SK-N-SH treated with all-trans-retinoic acid at 6 μM for 48 hours (cell line): ENCODE data around the gene KDELR3.

Source experiments
- ATAC-seq: fragments of 200-7000 bp; cut with Tn5 transposase; 3 replicates; pipeline ENCODE4 v1.9.1; 2020; ENCODE audit warnings: mild to moderate bottlenecking, moderate library complexity
- ARNTL ChIP-seq: fragments of 450-650 bp; formaldehyde crosslinking; IDR thresholded peaks from 2 replicates; pipeline ENCODE4 v1.5.0; 2020; ENCODE audit warnings: low read depth, mild to moderate bottlenecking, moderate library complexity, borderline replicate concordance
- BACH2 ChIP-seq: fragments of 250-450 bp; sonication (Bioruptor Pico); IDR thresholded peaks from 2 replicates; pipeline ENCODE4 v1.9.0; 2021; ENCODE audit warnings: mild to moderate bottlenecking, borderline replicate concordance
- CSDC2 ChIP-seq: fragments of 250-450 bp; sonication (Bioruptor Pico); IDR thresholded peaks from 2 replicates; pipeline ENCODE4 v1.5.0; 2020; ENCODE audit warnings: mild to moderate bottlenecking, moderate library complexity
- CSRNP3 ChIP-seq: fragments of 250-450 bp; sonication (Bioruptor Pico); IDR thresholded peaks from 2 replicates; pipeline ENCODE4 v1.5.1; 2021; ENCODE audit warnings: mild to moderate bottlenecking, moderate library complexity
- ESRRG ChIP-seq: fragments of 250-450 bp; sonication (Bioruptor Pico); IDR thresholded peaks from 2 replicates; pipeline ENCODE4 v1.6.1; 2021; ENCODE audit warnings: mild to moderate bottlenecking
- GLIS3 ChIP-seq: fragments of 250-450 bp; sonication (Bioruptor Pico); IDR thresholded peaks from 2 replicates; pipeline ENCODE4 v1.5.0; 2020; ENCODE audit warnings: mild to moderate bottlenecking, moderate library complexity
- ISL1 ChIP-seq: fragments of 250-450 bp; sonication (Bioruptor Pico); IDR thresholded peaks from 2 replicates; pipeline ENCODE4 v2.1.2; 2022; ENCODE audit warnings: mild to moderate bottlenecking, moderate library complexity
- OSR1 ChIP-seq: fragments of 250-450 bp; sonication (Bioruptor Pico); IDR thresholded peaks from 2 replicates; pipeline ENCODE4 v1.8.0; 2022; ENCODE audit warnings: moderate library complexity, mild to moderate bottlenecking, inconsistent platforms
- PATZ1 ChIP-seq: fragments of 250-450 bp; sonication (Bioruptor Pico); IDR thresholded peaks from 2 replicates; pipeline ENCODE4 v1.8.0; 2020; ENCODE audit warnings: mild to moderate bottlenecking, moderate library complexity, borderline replicate concordance
- POU6F1 ChIP-seq: fragments of 250-450 bp; sonication (Bioruptor Pico); IDR thresholded peaks from 2 replicates; pipeline ENCODE4 v1.8.0; 2021; ENCODE audit warnings: low read depth, mild to moderate bottlenecking, moderate library complexity, borderline replicate concordance
- RARB ChIP-seq: fragments of 250-450 bp; sonication (Bioruptor Pico); IDR thresholded peaks from 2 replicates; pipeline ENCODE4 v1.8.0; 2021; ENCODE audit warnings: mild to moderate bottlenecking, moderate library complexity
- SNAI2 ChIP-seq: fragments of 250-450 bp; sonication (Bioruptor Pico); IDR thresholded peaks from 2 replicates; pipeline ENCODE4 v1.5.0; 2020; ENCODE audit warnings: mild to moderate bottlenecking, moderate library complexity
- TCF4 ChIP-seq: fragments of 250-450 bp; sonication (Bioruptor Pico); IDR thresholded peaks from 2 replicates; pipeline ENCODE4 v1.8.0; 2021; ENCODE audit warnings: mild to moderate bottlenecking, moderate library complexity, borderline replicate concordance
- TOX ChIP-seq: fragments of 250-450 bp; sonication (Bioruptor Pico); IDR thresholded peaks from 2 replicates; pipeline ENCODE4 v1.8.0; 2021; ENCODE audit warnings: mild to moderate bottlenecking, moderate library complexity, borderline replicate concordance
- ZC3H10 ChIP-seq: fragments of 250-450 bp; sonication (Bioruptor Pico); IDR thresholded peaks from 2 replicates; pipeline ENCODE4 v1.5.1; 2021; ENCODE audit warnings: mild to moderate bottlenecking, moderate library complexity
- ZFP3 ChIP-seq: fragments of 250-450 bp; sonication (Bioruptor Pico); IDR thresholded peaks from 2 replicates; pipeline ENCODE4 v1.5.0; 2020; ENCODE audit warnings: mild to moderate bottlenecking, moderate library complexity
- ZFP30 ChIP-seq: fragments of 450-650 bp; formaldehyde crosslinking; IDR thresholded peaks from 2 replicates; pipeline ENCODE4 v1.5.0; 2022; ENCODE audit warnings: mild to moderate bottlenecking, moderate library complexity
- ZNF565 ChIP-seq: fragments of 450-650 bp; formaldehyde crosslinking; conservative IDR thresholded peaks from 2 replicates; pipeline ENCODE4 v1.5.0; 2020; ENCODE audit warnings: low read depth, mild to moderate bottlenecking, moderate library complexity
- ZNF70 ChIP-seq: fragments of 450-650 bp; formaldehyde crosslinking; IDR thresholded peaks from 2 replicates; pipeline ENCODE4 v1.5.0; 2020; ENCODE audit warnings: mild to moderate bottlenecking, moderate library complexity
- ZNF8 ChIP-seq: fragments of 450-650 bp; formaldehyde crosslinking; IDR thresholded peaks from 2 replicates; pipeline ENCODE4 v1.5.0; 2020; ENCODE audit warnings: mild to moderate bottlenecking, moderate library complexity
- TF ChIP-seq, protein P1 (sequence below): fragments of 250-450 bp; sonication (Bioruptor Pico); IDR thresholded peaks from 2 replicates; pipeline ENCODE4 v1.5.1; 2020; ENCODE audit warnings: low read depth, mild to moderate bottlenecking, moderate library complexity
- TF ChIP-seq, protein P2 (sequence below): fragments of 250-450 bp; sonication (Bioruptor Pico); IDR thresholded peaks from 2 replicates; pipeline ENCODE4 v1.5.0; 2020; ENCODE audit warnings: mild to moderate bottlenecking, moderate library complexity

KDELR3 gene

GRCh38 chr22:38471237-38471636 is 3.3 kb downstream of the KDELR3 start:
- no peak for TF ChIP-seq CSDC2 (CRISPR knock-in tag)
- no peak for TF ChIP-seq ZC3H10
- TF ChIP-seq SNAI2 (CRISPR knock-in tag) = no peak
- TF ChIP-seq ISL1 (CRISPR knock-in tag) = no peak
- TF ChIP-seq, protein P1, sequence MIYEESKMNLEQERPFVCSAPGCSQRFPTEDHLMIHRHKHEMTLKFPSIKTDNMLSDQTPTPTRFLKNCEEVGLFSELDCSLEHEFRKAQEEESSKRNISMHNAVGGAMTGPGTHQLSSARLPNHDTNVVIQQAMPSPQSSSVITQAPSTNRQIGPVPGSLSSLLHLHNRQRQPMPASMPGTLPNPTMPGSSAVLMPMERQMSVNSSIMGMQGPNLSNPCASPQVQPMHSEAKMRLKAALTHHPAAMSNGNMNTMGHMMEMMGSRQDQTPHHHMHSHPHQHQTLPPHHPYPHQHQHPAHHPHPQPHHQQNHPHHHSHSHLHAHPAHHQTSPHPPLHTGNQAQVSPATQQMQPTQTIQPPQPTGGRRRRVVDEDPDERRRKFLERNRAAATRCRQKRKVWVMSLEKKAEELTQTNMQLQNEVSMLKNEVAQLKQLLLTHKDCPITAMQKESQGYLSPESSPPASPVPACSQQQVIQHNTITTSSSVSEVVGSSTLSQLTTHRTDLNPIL (CRISPR knock-in tag) = no peak
- TF ChIP-seq TCF4 (CRISPR knock-in tag) = no peak
- no peak for TF ChIP-seq ZFP3 (CRISPR knock-in tag)
- TF ChIP-seq POU6F1 (CRISPR knock-in tag) = no peak
- no peak for TF ChIP-seq OSR1
- no peak for ATAC-seq

- no peak for ATAC-seq
- TF ChIP-seq RARB = no peak
- TF ChIP-seq, protein P1 (CRISPR knock-in tag) = no peak
- TF ChIP-seq ZNF8 = no peak
- no peak for TF ChIP-seq ZC3H10
- TF ChIP-seq POU6F1 (CRISPR knock-in tag) = no peak
- no peak for TF ChIP-seq ZFP3 (CRISPR knock-in tag)
- TF ChIP-seq CSRNP3 (CRISPR knock-in tag) = no peak
- TF ChIP-seq, protein P2, sequence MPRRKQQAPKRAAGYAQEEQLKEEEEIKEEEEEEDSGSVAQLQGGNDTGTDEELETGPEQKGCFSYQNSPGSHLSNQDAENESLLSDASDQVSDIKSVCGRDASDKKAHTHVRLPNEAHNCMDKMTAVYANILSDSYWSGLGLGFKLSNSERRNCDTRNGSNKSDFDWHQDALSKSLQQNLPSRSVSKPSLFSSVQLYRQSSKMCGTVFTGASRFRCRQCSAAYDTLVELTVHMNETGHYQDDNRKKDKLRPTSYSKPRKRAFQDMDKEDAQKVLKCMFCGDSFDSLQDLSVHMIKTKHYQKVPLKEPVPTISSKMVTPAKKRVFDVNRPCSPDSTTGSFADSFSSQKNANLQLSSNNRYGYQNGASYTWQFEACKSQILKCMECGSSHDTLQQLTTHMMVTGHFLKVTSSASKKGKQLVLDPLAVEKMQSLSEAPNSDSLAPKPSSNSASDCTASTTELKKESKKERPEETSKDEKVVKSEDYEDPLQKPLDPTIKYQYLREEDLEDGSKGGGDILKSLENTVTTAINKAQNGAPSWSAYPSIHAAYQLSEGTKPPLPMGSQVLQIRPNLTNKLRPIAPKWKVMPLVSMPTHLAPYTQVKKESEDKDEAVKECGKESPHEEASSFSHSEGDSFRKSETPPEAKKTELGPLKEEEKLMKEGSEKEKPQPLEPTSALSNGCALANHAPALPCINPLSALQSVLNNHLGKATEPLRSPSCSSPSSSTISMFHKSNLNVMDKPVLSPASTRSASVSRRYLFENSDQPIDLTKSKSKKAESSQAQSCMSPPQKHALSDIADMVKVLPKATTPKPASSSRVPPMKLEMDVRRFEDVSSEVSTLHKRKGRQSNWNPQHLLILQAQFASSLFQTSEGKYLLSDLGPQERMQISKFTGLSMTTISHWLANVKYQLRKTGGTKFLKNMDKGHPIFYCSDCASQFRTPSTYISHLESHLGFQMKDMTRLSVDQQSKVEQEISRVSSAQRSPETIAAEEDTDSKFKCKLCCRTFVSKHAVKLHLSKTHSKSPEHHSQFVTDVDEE (CRISPR knock-in tag) = no peak
- TF ChIP-seq ZNF70 (CRISPR knock-in tag) = no peak
- TF ChIP-seq GLIS3 (CRISPR knock-in tag) = no peak
- TF ChIP-seq CSDC2 (CRISPR knock-in tag) = no peak
- TF ChIP-seq ZNF565 (CRISPR knock-in tag) = no peak
- TF ChIP-seq SNAI2 (CRISPR knock-in tag) = no peak
- TF ChIP-seq ARNTL (CRISPR knock-in tag) = no peak
- TF ChIP-seq ZFP30 (CRISPR knock-in tag) = no peak
- TF ChIP-seq, all 23 proteins: peak for 0
These were observed 6.2 kb downstream of the KDELR3 start for GRCh38 chr22:38474003-38474607.

DNA sequence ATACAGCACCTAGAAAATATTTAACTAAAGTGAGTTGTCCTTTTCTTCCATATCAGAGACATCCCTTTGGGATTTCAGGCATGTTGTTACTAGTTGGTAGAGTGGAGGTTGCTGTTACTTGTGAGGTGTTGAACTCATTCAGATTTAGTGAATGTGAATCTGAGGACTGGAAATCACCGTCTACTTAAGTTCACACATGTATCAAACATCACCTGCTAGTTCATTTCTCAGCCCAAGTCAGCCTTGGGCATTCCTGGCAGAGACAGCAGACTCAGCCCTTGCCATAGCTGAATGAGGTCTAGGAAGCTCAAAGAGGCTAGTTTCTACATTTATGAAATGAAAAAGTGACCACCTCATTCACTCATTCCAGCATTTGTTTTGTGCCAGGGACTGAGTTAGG is 9.7 kb downstream of the KDELR3 start:
- TF ChIP-seq TOX = no peak
- TF ChIP-seq ESRRG (CRISPR knock-in tag) = no peak
- TF ChIP-seq ZNF565 (CRISPR knock-in tag) = no peak
- TF ChIP-seq SNAI2 (CRISPR knock-in tag) = no peak
- TF ChIP-seq PATZ1 = no peak
- no peak for TF ChIP-seq BACH2 (CRISPR knock-in tag)
- no peak for TF ChIP-seq POU6F1 (CRISPR knock-in tag)
- TF ChIP-seq TCF4 (CRISPR knock-in tag) = no peak
- TF ChIP-seq ZFP30 (CRISPR knock-in tag) = no peak
- TF ChIP-seq ISL1 (CRISPR knock-in tag) = no peak
- no peak for ATAC-seq
